Measurements from ENCODE around the gene NGDN. TPM values are rescaled to one million over a fixed set of nuclear protein-coding genes. Genes with fewer than 3 reads are reported as not detected.

NGDN gene
- total and polyA plus RNA-seq, 2 of the 8 experiments (the other 6 are each of a cell fraction or from before 2014, with no cell fraction given): 39.8 to 48.8 TPM

DNA sequence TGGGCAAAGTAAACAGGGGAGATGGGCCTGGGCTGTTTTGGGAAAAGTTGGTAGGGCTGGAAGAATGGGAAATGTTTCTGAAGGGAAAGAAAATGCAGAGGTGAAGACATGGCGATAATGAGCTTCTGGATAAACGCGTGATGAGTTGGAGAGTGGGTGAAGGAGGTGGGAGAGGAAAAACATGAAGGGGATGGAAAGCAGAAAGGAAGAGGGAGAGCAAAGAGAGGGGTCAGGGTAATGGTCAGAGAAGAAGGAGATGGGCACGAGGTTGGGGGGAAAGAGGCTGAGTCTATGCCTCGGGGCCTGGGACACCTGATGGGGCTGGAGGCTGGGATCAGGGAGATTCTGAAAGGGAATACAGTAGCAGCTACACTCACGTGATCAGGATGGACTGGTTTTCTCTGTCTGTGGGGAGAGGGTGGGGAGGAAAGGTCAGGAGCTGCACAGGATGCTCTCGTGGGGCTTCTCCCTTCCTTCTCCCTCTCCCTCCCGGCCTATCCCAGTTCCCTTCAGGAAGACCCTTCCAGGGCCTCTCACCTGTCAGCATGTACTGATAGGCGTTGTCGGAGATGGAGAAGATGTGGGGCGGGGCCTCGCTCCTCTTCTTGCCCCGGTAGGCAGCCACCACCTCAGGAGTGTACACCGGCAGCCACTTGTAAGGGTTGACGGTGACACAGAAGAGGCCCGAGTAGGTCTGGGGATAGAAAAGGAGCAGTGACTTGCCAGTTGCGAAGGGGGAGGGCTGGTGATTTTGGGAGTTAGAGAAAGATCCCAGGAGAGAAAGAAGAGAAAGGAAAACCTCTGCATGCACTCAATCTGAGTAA is 37.2 kb upstream of the NGDN start (continued):
- TF ChIP-seq CHD7 (IDR thresholded peaks at IDR 0.05; ENCODE audit: insufficient replicate concordance, low read length) (no peak), KDM1A (IDR thresholded peaks at IDR 0.05; ENCODE audit: borderline replicate concordance, low read length) (no peak), POLR2AphosphoS5 (IDR thresholded peaks at IDR 0.05; ENCODE audit: low read depth, low read length) (no peak)
